ENCODE data around the gene ZP4. TPM values are rescaled to one million over a fixed set of nuclear protein-coding genes. Genes with fewer than 3 reads are reported as not detected.

The ZP4 gene
- total RNA-seq, 2 experiments from 2014 or later: not detected

DNA sequence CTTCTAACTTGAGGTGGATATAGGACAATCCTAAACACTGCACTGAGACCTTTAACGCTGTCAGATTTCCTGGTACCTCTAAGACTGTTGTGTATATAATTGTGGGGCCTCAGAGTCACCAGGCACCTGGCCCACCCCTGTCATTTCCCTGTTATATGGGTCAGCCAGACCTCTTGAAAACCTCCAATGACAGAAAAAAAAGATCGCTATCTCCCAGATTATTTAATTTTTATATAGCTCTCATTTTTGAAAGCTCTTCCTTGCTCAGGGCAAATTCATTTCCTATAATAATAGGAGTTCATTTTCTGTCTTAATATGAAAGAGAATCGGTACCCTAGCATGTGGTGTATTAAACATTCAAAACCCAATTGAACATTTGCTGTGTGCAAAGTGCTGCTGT is 56.7 kb downstream of the ZP4 start:
- CTCF ChIA-PET: no interaction called here
- DNase-seq (no peak), ATAC-seq (ENCODE audit: poor library complexity) (no peak)
- Histone ChIP-seq H3K4me3 (ENCODE audit: low read length) (no peak overlapping the region), H3K27ac (ENCODE audit: low read depth in 1 of 2, low read length in 2 of 2) (no peak overlapping the region), H3K9me3 (ENCODE audit: control insufficient read depth in 1 of 2, insufficient read depth in 1 of 2, low read length in 2 of 2) (peaks cover 0 to 12% of the 10 kb centered on the region in 2 experiments), H3K4me1 (ENCODE audit: insufficient read depth, low read length) (no peaks in the 10 kb centered on the region), H3K36me3 (ENCODE audit: insufficient read depth, low read length) (no peaks in the 10 kb centered on the region), H3K27me3 (ENCODE audit: control insufficient read depth in 1 of 2, insufficient read depth in 2 of 2, low read length in 2 of 2) (no peaks in the 10 kb centered on the region)
- intact Hi-C loops (cut with DNase I, micrococcal nuclease): no loop called here
- no peaks in the 10 kb centered on the region for H3K9me3 Mint-ChIP-seq
- no peak overlapping the region for H3K27ac Mint-ChIP-seq
- no peaks in the 10 kb centered on the region for H3K36me3 Mint-ChIP-seq (ENCODE audit: low read depth)
- no peak overlapping the region for H3K4me3 Mint-ChIP-seq
- TF ChIP-seq, protein P1, sequence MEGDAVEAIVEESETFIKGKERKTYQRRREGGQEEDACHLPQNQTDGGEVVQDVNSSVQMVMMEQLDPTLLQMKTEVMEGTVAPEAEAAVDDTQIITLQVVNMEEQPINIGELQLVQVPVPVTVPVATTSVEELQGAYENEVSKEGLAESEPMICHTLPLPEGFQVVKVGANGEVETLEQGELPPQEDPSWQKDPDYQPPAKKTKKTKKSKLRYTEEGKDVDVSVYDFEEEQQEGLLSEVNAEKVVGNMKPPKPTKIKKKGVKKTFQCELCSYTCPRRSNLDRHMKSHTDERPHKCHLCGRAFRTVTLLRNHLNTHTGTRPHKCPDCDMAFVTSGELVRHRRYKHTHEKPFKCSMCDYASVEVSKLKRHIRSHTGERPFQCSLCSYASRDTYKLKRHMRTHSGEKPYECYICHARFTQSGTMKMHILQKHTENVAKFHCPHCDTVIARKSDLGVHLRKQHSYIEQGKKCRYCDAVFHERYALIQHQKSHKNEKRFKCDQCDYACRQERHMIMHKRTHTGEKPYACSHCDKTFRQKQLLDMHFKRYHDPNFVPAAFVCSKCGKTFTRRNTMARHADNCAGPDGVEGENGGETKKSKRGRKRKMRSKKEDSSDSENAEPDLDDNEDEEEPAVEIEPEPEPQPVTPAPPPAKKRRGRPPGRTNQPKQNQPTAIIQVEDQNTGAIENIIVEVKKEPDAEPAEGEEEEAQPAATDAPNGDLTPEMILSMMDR (IDR thresholded peaks at IDR 0.05): no peak
- no peaks in the 10 kb centered on the region for H3K27me3 Mint-ChIP-seq
- POLR2A ChIA-PET: no interaction called here
- H3K4me1 Mint-ChIP-seq (ENCODE audit: low read depth): no peaks in the 10 kb centered on the region

DNA sequence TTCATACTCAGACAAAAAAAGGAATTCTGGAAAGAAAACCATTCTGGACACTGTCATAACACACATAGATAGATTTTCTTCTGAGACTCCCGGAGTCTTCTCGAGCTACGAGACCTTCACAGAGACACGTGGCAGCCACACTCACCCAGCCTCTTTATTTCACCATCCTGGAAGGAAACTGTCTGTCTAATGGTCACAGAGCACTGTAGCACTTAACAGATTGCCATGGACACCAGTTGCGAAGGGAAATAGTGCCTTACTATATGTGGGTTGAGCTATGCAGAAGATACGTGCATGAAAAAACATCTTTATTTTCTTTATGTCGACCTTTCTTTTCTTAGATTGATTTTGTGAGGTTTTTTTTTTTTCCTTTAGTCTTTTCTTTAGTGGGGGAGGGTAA is 57.9 kb downstream of the ZP4 start:
- H3K27ac ChIP-seq (ENCODE audit: low read depth in 1 of 2, low read length in 2 of 2): no peak overlapping the region
- TF ChIP-seq, protein P1 (IDR thresholded peaks at IDR 0.05): no peak
- no peaks in the 10 kb centered on the region for H3K36me3 ChIP-seq (ENCODE audit: insufficient read depth, low read length)
- no peaks in the 10 kb centered on the region for H3K4me1 Mint-ChIP-seq (ENCODE audit: low read depth)
- ATAC-seq (ENCODE audit: poor library complexity) (no peak), DNase-seq (no peak)
- no peaks in the 10 kb centered on the region for H3K4me1 ChIP-seq (ENCODE audit: insufficient read depth, low read length)
- intact Hi-C loops (cut with DNase I, micrococcal nuclease): no loop called here
- H3K27me3 Mint-ChIP-seq: no peaks in the 10 kb centered on the region
- peaks cover 0 to 6% of the 10 kb centered on the region in 2 experiments for H3K9me3 ChIP-seq (ENCODE audit: control insufficient read depth in 1 of 2, insufficient read depth in 1 of 2, low read length in 2 of 2)
- no peak overlapping the region for H3K27ac Mint-ChIP-seq
- H3K9me3 Mint-ChIP-seq: no peaks in the 10 kb centered on the region
- CTCF ChIA-PET: no interaction called here
- H3K27me3 ChIP-seq (ENCODE audit: control insufficient read depth in 1 of 2, insufficient read depth in 2 of 2, low read length in 2 of 2): no peaks in the 10 kb centered on the region
- POLR2A ChIA-PET: no interaction called here
- H3K4me3 ChIP-seq (ENCODE audit: low read length): no peak overlapping the region
- no peaks in the 10 kb centered on the region for H3K36me3 Mint-ChIP-seq (ENCODE audit: low read depth)
- no peak overlapping the region for H3K4me3 Mint-ChIP-seq
